ENCODE results near the gene RFX1.

DNA sequence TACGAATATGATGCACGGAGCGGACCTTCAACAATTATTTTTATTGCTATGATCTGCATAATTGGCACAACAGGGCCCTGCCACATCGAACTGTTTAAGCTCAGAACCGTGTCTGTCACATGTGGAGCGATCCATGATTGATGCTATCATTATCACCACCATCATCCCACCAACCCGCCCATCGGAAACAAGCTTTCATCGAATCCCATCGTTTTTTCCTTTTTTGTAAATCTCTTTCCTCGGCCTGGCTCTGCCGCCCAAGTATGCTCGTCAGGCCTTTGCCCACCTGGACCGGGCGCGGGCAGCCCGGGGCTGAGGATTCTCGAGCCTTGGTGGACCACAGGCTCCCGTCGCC, 54.3 kb downstream of the RFX1 start:
- TF ChIP-seq POLR2A (IDR thresholded peaks at IDR 0.05): no peak
- TF ChIP-seq, protein P1, sequence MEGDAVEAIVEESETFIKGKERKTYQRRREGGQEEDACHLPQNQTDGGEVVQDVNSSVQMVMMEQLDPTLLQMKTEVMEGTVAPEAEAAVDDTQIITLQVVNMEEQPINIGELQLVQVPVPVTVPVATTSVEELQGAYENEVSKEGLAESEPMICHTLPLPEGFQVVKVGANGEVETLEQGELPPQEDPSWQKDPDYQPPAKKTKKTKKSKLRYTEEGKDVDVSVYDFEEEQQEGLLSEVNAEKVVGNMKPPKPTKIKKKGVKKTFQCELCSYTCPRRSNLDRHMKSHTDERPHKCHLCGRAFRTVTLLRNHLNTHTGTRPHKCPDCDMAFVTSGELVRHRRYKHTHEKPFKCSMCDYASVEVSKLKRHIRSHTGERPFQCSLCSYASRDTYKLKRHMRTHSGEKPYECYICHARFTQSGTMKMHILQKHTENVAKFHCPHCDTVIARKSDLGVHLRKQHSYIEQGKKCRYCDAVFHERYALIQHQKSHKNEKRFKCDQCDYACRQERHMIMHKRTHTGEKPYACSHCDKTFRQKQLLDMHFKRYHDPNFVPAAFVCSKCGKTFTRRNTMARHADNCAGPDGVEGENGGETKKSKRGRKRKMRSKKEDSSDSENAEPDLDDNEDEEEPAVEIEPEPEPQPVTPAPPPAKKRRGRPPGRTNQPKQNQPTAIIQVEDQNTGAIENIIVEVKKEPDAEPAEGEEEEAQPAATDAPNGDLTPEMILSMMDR (IDR thresholded peaks at IDR 0.05): no peak
